NCI-H510A (cell line): Measurements from ENCODE around the gene CIPC.

Source experiments
- DNase-seq: peaks from one replicate; lab custom pipeline; 2025; lab: John Stamatoyannopoulos, UW

The CIPC gene, protein sequence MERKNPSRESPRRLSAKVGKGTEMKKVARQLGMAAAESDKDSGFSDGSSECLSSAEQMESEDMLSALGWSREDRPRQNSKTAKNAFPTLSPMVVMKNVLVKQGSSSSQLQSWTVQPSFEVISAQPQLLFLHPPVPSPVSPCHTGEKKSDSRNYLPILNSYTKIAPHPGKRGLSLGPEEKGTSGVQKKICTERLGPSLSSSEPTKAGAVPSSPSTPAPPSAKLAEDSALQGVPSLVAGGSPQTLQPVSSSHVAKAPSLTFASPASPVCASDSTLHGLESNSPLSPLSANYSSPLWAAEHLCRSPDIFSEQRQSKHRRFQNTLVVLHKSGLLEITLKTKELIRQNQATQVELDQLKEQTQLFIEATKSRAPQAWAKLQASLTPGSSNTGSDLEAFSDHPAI

DNA sequence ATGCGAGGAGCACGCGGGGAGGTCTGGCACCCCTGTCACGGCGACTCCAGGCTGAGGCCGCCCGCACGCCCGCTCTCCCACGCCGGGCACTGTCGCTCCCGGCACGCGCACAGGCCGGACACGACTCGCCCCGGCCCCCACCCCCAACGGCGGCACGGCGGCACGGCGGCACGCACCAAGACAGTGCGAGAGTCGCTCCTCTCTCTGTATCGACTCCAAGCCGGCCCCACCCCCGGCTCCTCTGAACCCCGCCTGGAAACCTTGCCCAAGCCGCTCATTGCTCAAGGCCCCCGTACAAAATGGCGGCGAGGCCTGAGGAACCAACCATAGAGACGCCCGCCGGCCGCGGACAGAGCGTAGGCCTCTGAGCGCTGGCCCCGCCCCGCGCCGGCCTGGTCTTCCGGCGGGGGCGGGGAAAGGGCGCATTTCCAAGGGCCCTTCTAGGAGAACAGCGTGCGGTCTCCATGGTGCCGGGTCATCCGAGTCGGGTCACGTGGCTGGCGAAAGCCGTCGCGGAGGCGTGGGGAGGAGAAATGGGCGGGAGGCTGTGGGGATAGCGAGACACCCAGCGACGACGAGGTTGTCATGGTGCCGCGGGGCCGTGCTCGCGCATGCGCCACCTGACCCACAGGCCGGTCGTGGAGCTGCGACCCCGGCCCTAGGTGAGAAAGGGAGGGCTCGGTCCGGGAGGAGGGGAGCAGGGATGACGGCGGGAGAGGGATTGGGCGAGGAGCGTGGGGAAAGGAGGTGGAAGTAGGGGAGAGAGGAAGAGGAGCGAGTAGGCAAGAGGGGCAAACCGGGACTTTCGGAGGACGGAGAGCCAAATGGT is at the start of gene CIPC:
Gene CIPC (plus strand): TSS at position 559 of the 829 bp plus-strand sequence. CDS start 7,451 bp downstream, outside the sequence.
- peak; percentile 98 for DNase-seq

DNA sequence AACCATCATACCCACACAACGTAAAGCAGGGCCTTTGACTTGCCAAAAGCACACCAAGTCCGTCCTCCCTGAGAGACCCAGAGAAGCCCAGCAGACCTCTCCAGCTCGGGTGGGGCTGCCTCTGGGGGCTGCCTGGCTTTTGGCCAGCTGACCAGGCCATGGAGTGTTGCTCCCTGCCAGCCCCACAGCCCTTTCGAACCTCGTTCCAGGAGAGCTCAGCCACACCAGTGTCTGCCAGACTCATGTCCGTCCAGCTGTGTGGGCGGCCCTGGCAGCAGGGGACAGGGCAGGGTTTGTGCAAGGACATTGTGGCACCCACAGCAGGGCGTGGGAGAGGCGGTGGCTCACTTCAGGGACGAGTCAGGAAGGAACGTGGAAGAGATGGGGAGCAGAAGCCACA is 46.9 kb upstream of the CIPC start:
- DNase-seq: no peak

GRCh38 chr14:77052281-77053044 is 45.6 kb upstream of the CIPC start:
- DNase-seq: no peak

GRCh38 chr14:77053046-77053841 is 44.8 kb upstream of the CIPC start:
- no peak for DNase-seq

DNA sequence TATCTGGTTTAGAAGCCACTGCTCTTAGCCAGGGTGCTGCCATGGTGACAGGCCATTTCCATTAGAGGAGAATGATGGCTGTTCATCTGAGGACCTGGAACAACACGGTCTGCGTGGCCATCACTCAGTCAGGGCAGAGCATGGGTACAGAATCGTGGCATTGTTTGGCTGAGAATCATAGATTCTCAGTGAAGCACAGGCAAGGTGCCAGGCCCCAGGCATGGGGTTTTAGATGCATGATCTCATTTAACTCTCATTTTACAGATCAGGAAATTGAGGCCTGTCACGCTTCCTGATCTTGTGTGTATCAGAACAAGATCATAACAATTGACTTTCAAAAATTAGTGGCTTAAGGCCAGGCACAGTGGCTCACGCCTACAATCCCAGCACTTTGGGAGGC is 42.8 kb upstream of the CIPC start:
- no peak for DNase-seq

DNA sequence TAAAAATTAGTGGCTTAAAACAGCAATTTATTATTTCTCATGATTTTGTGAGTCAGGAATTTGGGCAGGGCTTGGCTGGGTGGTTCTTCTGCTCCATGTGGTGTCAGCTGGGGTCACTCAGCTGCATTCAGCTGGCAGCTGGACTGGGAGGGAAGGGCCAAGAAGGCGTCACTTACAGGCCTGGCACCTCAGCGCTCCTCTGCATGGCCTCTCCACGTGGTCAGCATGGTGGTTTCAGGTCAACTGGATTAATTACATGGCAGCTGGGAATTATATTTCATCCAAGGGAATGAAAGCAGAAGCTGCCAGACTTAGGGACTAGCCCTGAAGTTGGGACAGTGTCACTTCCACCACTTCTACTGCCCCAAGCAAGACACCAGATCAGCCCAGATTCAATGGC is 42.1 kb upstream of the CIPC start:
- no peak for DNase-seq

- no peak for DNase-seq
Observed at GRCh38 chr14:77058117-77058516, 39.9 kb upstream of the CIPC start.

GRCh38 chr14:77058785-77059184 is 39.3 kb upstream of the CIPC start:
- DNase-seq: no peak

DNA sequence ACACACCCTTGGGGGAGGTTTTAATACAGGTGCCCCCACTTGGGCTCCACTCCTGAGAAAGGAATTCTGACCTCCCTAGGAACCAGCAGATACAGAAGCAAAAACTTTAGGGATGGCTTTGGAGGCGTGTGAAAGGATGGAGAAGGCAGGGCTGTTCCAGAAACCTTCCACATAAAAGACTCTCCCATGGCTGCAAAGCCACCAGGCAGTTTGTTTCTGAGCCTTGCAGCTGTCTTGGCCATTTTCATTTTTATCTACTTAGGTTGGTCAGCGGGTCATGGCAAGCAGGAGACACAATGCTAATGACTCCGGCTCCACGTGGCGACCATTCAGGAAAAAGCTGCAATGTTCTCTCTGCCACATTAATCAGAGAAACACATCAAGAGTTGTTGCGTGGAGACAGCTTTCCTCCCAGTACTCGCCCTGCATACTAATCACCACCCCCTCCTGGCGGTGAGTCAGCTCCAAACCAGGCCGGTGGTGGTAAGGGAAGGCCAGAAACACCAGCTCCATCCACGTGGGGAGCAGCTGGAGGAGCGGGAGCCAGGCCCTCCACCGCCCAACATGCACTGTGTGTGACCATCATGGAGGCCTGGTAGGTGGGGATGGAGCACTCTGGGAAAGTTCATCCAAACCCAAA is 38.7 kb upstream of the CIPC start:
- DNase-seq: peak; percentile 67

DNA sequence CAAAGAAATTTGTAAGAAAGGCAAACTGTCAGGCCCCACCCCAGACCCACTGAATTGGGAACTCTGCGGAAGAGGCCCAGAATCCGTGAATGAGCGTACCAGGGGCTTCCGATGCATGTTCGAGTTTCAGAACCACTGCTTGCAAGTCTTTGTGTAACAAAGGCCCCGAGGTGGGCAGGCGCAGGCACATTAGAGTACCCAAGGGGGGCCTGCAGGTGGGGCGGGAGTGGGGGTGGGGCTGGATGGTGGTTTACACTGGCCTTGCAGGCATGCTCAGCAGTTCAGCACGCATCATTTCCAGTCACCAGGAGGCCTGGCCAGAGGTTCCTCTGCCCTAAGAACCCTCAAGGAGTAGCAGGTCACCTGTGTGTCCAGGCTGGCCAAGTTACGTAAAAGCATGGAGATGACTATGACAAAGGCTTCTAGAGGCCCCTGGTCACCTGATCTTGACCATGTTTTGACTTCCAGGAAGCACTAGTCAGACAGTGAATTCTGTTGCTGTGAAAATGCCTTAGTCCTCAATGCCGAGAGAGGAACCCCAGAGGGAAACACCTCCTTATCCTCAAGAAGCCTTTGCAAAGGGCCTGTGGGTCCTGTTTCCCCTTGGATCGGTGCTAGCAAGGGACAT is 36.3 kb upstream of the CIPC start:
- DNase-seq: no peak

DNA sequence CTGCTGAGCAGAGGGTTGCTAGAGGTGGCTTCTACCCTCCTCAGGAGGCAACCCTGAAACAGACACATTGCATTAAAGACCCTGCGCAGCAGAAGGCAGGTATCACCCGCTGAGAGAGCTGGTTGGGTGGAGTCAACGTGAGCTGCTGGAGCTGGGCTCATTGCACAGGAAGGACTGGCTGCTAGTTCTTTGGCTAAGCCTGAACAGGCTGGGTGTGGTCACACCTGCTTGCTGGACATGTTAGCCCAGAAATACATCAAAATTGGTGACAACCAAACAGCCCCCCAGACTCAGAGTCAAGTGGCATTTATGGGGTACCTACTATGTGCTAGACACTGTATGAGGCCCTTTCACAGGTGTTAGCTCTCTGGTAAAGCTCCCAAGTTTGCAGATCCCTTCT is 35.8 kb upstream of the CIPC start:
- DNase-seq: no peak

DNA sequence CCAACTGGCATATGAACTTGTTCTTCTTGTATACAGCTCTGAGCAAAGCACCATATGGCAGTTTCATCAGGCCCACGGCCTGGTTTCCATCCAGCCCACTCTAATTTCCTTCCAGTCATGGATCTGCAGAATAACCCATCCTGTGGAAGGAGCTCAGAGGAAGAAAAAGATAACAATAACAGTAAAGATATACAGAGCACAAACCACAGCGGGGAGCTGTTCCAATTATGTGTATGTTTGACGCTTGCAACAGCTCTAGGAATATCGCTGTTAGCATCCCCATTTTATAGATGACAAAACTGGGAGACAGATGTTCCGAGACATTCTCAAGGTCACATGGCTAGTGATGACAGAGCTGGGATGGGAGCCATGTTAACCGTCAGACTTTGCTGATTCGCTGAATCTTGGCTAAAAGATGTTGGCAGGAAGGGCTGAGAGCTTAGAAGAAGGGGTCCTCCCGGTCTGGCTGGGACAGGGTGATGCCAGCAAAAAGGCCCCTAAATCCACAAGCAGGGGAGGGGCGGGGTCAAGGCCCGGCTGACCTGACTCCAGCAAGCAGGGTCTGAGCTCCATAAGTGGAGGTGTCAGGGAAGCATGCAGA is 34.4 kb upstream of the CIPC start:
- no peak for DNase-seq

DNA sequence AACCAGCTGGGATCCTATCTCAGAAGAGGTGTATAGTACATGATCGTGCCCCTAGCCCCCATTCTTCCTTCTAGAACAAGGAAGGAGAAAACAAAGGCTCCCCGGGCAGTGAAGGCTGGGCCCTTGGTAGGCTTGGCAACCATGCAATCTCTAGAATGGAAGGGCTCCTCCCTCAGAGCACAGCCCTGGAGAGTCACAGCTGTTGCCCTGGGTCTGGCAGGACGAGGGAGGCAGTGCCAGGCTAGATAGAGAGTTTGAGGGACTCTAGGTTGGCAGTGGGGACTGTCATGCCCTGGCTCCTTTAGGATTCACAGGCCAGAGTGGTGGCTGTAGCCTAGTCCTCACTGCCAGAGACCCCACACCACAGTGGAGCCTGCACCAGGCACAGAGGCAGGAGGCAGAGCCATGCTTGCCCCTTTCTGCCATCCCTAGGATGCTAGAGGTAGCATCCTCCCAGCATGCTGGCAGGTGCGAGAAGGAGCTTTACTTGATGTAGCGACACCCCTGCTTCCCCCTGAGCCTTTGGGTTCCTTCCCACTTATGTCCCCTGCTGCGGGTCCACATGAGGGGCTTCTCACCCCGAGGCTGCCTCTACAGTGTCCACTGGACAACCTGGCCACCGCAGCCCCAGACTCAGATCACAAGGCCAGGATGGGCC is 33.4 kb upstream of the CIPC start:
- DNase-seq: no peak

DNA sequence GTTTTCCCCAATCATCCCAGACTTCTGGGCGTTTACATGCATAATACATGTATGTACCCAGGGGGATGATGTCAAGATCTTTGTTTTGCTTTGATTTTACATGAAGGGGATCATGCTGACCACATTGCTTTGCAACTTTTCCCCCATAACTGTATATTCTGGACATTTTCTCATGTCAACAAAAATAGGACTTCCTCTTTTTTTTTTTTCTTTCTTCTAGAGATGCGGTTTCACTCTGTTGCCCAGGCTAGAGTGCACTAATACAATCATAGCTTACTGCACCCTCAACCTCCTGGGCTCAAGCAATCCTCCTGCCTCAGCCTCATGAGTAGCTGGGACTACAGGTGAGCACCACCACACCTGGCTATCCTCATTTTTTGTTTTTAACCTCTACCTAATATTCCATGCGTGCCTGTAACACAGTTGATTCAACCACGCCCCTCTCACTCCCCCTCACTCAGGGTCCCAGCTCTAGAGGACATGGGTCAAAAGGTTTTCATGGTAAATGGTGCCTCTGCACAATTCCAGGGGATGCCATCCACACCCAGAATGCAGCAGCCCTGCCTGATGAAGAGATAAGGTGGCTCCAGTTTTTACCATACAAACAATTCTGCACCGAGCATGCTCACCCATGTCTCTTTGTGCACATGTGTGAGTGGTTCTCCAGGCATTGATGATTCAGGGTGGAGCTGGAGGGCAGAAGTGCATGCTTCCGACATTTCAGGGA is 32.0 kb upstream of the CIPC start:
- DNase-seq: no peak

DNA sequence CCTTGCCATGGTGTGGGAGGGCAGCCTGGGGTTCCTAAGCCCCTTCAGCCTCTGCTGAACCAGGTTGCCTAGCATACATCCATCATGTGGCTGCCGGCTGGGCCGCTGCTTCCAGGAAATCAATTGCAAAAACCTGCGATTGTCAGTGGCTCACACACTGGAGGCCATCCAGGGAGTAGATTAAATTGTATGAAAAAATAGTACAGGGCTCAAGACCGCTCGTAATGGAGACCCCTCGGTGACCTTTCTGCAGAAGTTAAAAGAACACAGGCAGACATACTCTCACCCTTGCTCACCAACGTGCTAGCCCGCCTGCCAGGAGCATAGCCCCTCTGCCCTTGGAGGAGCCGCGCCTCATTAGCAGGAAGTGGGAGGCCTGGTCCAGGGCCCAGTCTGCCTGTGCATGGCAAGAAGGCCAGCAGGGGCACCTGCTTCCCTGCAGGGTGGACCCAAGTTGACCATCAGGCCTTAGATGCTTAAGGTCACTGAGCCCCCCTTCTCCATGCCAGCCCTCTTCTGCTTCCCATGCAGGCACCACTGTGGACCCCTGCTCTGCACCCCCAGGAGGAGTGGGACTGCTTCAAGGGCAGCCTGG is 31.4 kb upstream of the CIPC start:
- DNase-seq: no peak

DNA sequence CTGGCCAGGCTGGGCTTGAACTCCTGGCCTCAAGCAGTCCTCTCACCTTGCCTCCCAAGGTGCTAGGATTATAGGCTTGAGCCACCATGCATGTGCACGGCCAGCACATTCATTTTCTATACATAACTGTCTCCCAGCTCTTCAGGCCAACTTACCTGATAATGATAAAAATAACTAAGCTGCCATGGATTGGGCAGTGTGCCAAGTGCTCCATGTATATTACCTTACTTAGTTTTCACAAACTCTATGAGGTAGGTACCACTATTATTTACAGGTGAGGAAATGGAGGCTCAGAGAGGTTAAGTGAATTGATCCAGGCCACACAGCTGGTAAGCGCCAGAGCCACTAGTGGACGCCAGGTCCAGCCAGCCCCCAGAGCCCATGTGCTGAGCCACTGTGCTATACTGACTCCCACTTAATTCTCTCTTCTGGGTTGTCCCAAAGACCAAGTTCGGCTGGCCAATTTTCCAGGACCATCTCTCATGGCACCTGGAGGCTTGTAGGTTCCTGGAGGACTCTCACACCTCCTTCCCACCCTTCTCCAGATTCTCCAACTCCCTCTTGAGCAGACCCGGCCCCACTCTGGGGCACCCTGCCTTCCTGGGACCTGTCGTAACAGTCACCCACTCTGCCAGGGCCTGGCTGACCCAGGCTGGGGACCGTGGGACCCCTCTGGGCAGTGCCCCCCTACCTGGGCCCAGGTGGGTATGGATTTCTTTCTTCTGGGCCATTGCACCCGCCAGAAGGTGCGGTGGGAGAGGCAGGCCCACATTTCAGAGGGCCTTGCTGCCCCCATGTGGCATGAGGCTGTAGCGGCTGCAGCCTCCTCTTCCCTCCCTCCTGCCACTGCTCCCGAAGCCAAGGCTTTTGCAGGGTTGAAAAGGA is 30.2 kb upstream of the CIPC start:
- peak; percentile 58 for DNase-seq

DNA sequence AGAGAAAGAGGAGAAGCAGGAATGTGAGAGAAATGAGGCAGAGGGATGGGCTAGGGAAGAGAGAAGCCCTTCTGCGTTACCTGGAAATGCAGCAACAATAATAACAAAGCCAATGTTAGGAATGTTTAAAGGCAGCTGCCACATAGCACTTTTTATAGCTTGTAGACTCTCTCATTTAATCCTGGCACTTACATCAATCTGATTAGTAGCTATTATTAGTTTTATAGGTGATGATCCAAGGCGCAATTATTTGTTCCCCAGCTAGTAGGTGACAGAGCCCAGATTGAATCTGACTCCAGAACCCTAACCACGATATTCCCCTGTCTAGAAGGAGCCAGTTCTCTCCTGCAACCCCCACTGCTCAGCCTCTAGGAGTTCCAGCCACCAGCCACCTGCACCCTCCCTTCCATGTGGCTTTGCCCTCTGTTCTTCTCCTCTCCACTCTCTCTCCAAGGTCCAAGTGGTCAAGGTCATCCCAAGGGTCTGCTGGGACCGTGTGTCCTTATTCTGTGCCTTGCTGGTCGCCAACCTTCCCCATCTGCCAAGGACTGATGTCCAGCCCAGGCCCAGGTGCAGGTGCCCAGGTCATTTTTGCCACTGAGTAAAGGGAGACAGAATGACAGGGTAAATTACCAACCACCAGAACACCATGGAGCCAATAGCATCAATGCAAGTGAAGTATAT is 29.4 kb upstream of the CIPC start:
- no peak for DNase-seq
